ENCODE data around the gene COL23A1. TPM values are rescaled to one million over a fixed set of nuclear protein-coding genes. Genes with fewer than 3 reads are reported as not detected.

Gene COL23A1
- total RNA-seq, 1 donor from 2014 or later, result 75.2 TPM

DNA sequence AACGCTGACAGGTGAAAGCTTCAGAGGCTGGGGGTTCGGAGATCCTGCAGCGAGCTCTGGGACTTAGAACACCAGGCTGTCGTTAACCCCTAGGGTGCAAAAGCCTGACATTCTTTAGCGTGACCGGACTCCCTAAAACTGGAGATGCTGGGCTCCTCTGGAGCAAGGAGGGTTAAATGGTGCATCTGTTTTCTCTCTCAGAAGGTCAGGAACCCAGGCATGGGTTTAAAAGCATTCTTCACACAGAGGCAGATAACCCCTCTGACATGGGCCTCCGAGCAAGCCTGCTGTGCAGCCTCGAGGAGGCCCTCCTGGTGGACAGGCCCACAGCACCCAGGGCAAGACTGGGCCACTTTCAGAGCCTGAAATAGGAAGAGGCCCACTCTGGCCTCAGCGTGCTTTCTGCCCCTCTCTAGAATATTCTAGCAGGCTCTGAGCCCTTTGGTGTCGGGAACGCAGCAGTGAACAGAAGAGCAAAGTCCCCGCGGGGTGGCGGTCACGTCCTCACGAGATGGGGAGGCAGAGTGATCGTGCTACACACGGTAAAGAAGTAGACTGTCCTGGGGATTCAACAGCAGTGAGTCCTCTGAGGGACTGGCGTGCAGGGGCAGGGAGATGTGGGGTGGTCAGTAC, 124.8 kb downstream of the COL23A1 start:
- DNase-seq (ENCODE audit: low spot score), result no peak
- TF ChIP-seq, protein P1, sequence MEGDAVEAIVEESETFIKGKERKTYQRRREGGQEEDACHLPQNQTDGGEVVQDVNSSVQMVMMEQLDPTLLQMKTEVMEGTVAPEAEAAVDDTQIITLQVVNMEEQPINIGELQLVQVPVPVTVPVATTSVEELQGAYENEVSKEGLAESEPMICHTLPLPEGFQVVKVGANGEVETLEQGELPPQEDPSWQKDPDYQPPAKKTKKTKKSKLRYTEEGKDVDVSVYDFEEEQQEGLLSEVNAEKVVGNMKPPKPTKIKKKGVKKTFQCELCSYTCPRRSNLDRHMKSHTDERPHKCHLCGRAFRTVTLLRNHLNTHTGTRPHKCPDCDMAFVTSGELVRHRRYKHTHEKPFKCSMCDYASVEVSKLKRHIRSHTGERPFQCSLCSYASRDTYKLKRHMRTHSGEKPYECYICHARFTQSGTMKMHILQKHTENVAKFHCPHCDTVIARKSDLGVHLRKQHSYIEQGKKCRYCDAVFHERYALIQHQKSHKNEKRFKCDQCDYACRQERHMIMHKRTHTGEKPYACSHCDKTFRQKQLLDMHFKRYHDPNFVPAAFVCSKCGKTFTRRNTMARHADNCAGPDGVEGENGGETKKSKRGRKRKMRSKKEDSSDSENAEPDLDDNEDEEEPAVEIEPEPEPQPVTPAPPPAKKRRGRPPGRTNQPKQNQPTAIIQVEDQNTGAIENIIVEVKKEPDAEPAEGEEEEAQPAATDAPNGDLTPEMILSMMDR (IDR thresholded peaks at IDR 0.05; ENCODE audit: unreplicated experiment), result no peak
- Mint-ChIP-seq H3K4me1 (ENCODE audit: unreplicated experiment) (peaks cover 44% of the 10 kb centered on the region), H3K27me3 (ENCODE audit: unreplicated experiment) (peaks cover 9% of the 10 kb centered on the region), H3K27ac (ENCODE audit: unreplicated experiment) (no peak overlapping the region), H3K9me3 (ENCODE audit: unreplicated experiment) (no peaks in the 10 kb centered on the region), H3K4me3 (ENCODE audit: unreplicated experiment) (no peak overlapping the region), H3K36me3 (ENCODE audit: low read depth, unreplicated experiment) (peaks cover 17% of the 10 kb centered on the region)

DNA sequence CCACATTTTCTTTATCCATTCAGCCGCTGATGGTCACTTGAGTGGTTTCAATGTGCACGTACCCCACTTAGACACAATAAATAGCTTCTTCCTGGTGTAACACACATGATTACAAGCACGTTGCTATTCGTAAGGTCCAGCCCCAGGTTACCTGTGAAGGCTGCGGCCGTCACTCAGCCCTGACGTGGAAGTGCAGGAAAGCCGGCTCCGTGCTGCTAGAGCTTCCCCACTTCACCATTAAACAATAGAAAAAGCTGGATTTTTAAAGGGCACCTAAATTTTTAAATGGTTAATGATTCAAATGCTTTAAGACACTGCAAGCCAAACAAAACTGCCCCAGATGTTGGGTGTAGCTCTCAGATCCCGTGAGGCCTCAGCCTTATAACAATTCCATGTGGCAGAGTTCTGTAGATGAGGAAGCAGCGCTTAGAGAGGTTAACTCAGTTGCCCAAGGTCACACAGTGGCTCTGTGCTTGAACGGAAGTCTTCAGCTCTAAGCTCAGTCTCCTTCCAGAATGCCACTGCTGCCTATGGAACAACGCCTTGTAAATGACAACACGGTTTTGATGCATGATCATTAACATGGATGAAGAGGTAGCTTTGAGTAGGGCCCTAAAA, 125.7 kb downstream of the COL23A1 start:
- no peak overlapping the region for H3K4me3 Mint-ChIP-seq (ENCODE audit: unreplicated experiment)
- H3K36me3 Mint-ChIP-seq (ENCODE audit: low read depth, unreplicated experiment), result peaks cover 14% of the 10 kb centered on the region
- no peak overlapping the region for H3K27ac Mint-ChIP-seq (ENCODE audit: unreplicated experiment)
- no peak for DNase-seq (ENCODE audit: low spot score)
- peaks cover 38% of the 10 kb centered on the region for H3K4me1 Mint-ChIP-seq (ENCODE audit: unreplicated experiment)
- H3K9me3 Mint-ChIP-seq (ENCODE audit: unreplicated experiment), result no peaks in the 10 kb centered on the region
- TF ChIP-seq, protein P1 (IDR thresholded peaks at IDR 0.05; ENCODE audit: unreplicated experiment), result no peak
- H3K27me3 Mint-ChIP-seq (ENCODE audit: unreplicated experiment), result peaks cover 9% of the 10 kb centered on the region

DNA sequence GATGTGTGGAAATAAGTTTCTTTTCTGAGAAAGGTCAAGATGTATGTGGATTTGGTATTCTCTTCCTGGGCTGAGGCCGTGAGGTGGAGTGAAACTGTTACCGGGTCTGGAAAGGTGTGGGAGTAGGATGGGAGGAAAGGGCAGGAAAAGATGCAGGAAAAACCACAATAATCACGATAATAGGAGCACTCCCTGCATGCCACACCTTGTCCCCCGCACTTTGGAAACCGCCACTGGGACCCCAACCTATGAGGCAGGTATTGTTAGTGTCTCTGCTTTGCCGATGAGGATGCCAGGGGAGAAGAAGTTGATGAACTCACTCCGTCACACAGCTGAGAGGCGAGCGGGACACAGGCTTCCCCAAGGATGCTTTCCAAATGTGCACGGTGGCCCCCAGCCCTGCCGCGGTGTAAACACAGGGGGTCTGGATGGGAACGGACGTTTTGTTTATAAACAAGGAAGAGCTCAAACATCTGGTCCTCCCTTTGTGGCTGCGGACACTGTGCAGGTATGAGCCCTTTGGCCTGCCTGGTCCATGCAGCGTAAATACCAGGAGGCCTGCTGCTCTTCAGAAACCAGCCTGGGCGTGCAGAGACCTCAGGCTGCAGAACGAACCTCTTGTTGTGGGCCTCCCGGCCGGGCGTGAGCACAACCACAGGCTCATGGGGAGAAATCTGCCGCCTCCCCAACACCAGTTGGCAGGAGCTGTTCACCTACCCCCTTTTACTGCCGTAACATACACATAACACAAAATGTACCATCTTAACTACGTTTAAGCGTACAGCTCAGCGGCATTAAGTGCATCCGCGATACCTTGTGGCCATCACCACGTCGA, 126.7 kb downstream of the COL23A1 start:
- Mint-ChIP-seq H3K4me3 (ENCODE audit: unreplicated experiment) (peak overlapping the region; percentile 16), H3K27ac (ENCODE audit: unreplicated experiment) (no peak overlapping the region), H3K9me3 (ENCODE audit: unreplicated experiment) (no peaks in the 10 kb centered on the region), H3K36me3 (ENCODE audit: low read depth, unreplicated experiment) (peaks cover 8% of the 10 kb centered on the region), H3K27me3 (ENCODE audit: unreplicated experiment) (peaks cover 9% of the 10 kb centered on the region), H3K4me1 (ENCODE audit: unreplicated experiment) (peaks cover 38% of the 10 kb centered on the region)
- DNase-seq (ENCODE audit: low spot score), result no peak
- TF ChIP-seq, protein P1 (IDR thresholded peaks at IDR 0.05; ENCODE audit: unreplicated experiment), result no peak

DNA sequence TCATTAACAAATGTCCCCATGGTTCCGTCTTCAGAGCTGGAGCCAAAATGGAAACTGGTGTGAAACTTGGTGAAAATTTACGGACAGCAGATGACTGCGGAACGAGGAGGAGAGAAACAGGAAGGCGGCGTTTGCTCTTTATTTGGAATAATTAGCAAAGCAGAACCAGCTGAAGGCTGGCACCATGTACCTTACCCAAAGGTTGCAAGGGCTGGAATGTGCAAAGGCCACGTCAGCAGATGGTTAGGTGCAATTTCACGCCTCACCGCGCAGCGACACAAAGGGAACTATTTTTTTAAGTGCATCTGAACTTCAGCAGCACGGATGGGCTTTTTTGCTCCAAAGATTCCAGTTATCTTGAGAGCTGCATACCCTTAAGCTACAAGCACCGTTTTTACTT, 127.4 kb downstream of the COL23A1 start:
- Mint-ChIP-seq H3K4me1 (ENCODE audit: unreplicated experiment) (peaks cover 40% of the 10 kb centered on the region), H3K9me3 (ENCODE audit: unreplicated experiment) (no peaks in the 10 kb centered on the region), H3K27me3 (ENCODE audit: unreplicated experiment) (peaks cover 9% of the 10 kb centered on the region), H3K4me3 (ENCODE audit: unreplicated experiment) (no peak overlapping the region), H3K27ac (ENCODE audit: unreplicated experiment) (no peak overlapping the region), H3K36me3 (ENCODE audit: low read depth, unreplicated experiment) (peaks cover 8% of the 10 kb centered on the region)
- DNase-seq (ENCODE audit: low spot score), result no peak
- TF ChIP-seq, protein P1 (IDR thresholded peaks at IDR 0.05; ENCODE audit: unreplicated experiment), result no peak
